GM18951 (cell line): ENCODE results near the gene PSD.

Experiments
- POLR2A ChIP-seq: IDR thresholded peaks from 4 replicates; pipeline ENCODE4 v1.6.1; 2011; ENCODE audit warnings: mild to moderate bottlenecking; ENCODE audit not compliant: insufficient read length, insufficient read depth; ENCODE audit errors: extremely low read depth
- in situ Hi-C: fragments of 300-500 bp; cut with MboI; formaldehyde crosslinking; loops from one replicate; pipeline ENCODE4 v1.12.0; 2022; ENCODE audit warnings: low sequenced_read_pairs, mixed read lengths, inconsistent platforms; ENCODE audit not compliant: unreplicated experiment

Gene PSD

GRCh38 chr10:102400598-102401341 is 17.8 kb downstream of the PSD start:
- in situ Hi-C loops, result no loop called here
- TF ChIP-seq POLR2A, result peak; percentile 20

GRCh38 chr10:102400076-102400475 is 18.5 kb downstream of the PSD start:
- no peak for TF ChIP-seq POLR2A
- in situ Hi-C loops, result no loop called here

- in situ Hi-C loops, result no loop called here
- TF ChIP-seq POLR2A, result peak; percentile 58
Measured at GRCh38 chr10:102399217-102400021, 19.2 kb downstream of the PSD start.

- no peak for TF ChIP-seq POLR2A
- in situ Hi-C loops, result no loop called here
Measured at GRCh38 chr10:102398172-102399020, 20.2 kb downstream of the PSD start.

- no peak for TF ChIP-seq POLR2A
- in situ Hi-C loops, result no loop called here
Measured at GRCh38 chr10:102397222-102398171, 21.1 kb downstream of the PSD start.

- TF ChIP-seq POLR2A, result no peak
- in situ Hi-C loops, result no loop called here
Measured at GRCh38 chr10:102396730-102397151, 21.8 kb downstream of the PSD start.

GRCh38 chr10:102396317-102396650 is 22.3 kb downstream of the PSD start:
- TF ChIP-seq POLR2A, result no peak
- in situ Hi-C loops, result no loop called here

- in situ Hi-C loops, result no loop called here
- TF ChIP-seq POLR2A, result peak; percentile 55
Measured at GRCh38 chr10:102395400-102396316, 22.9 kb downstream of the PSD start, which contains the start of gene NFKB2. Gene NFKB2 (plus strand): TSS chr10:102395705. CDS start chr10:102395960, 255 bp downstream.

GRCh38 chr10:102394801-102395399 is 23.7 kb downstream of the PSD start:
- TF ChIP-seq POLR2A, result no peak
- in situ Hi-C loops, result no loop called here

GRCh38 chr10:102394079-102394800 is 24.3 kb downstream of the PSD start:
- in situ Hi-C loops, result no loop called here
- peak; percentile 82 for TF ChIP-seq POLR2A
